Esophagus squamous epithelium (tissue), 4 donors: ENCODE measurements around the gene FAM83E.

Source experiments
- POLR2A ChIP-seq, 4 donors: fragments of 450-650 bp; IDR thresholded peaks; one replicate each; pipeline ENCODE4 v1.6.1; 2017; ENCODE audit warnings: antibody characterized with exemption in 4 of 4, mild to moderate bottlenecking in 4 of 4, moderate library complexity in 3 of 4
- TF ChIP-seq, protein P1 (sequence below), 6 experiments: fragments of 450-650 bp in 4 of 6; fragments of 200-600 bp in 2 of 6; sonication (generic) in 2 of 6; IDR thresholded peaks; one replicate each; pipeline ENCODE4 v1.5.1; 2016 to 2019; ENCODE audit warnings: antibody characterized with exemption in 6 of 6, mild to moderate bottlenecking in 4 of 6, moderate library complexity in 4 of 6

DNA sequence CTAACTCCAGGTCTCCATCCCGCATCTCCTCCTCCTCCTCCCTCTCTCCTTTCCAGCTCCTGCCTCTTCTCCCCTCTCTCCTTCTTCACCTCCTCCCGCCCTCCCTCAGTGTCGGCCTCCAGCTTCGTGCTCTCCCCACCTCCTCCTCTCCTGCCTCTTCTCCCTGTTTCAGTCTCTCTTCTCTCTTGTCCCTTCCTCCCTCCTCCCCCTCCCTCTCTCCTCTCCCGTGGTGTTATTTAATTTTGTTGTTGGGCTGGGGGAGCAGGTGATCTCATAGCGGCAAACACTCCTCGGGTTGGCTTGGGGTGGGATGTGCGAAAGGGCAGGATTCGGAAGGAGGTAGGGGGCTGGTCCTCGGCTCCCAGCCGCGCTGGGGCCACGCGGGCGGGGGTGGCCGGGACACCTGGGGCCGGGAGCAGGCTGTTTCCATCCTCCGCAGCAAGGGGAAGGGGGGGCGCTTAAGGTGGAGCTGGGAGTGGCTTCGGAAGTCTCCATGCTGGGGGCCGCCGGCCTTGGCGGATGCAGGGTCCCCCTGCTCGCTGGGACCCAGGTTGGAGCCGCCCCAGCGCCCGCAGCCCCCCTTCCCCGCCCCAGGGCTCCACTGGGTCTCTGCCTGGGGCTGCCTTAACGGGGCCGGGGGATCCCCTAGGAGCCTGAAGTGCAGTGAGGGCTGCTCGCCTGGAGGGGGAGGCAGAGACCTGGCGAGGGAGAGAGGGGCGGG lies 31.3 kb upstream of the FAM83E start, which contains the start of gene CA11:
- TF ChIP-seq, protein P1, sequence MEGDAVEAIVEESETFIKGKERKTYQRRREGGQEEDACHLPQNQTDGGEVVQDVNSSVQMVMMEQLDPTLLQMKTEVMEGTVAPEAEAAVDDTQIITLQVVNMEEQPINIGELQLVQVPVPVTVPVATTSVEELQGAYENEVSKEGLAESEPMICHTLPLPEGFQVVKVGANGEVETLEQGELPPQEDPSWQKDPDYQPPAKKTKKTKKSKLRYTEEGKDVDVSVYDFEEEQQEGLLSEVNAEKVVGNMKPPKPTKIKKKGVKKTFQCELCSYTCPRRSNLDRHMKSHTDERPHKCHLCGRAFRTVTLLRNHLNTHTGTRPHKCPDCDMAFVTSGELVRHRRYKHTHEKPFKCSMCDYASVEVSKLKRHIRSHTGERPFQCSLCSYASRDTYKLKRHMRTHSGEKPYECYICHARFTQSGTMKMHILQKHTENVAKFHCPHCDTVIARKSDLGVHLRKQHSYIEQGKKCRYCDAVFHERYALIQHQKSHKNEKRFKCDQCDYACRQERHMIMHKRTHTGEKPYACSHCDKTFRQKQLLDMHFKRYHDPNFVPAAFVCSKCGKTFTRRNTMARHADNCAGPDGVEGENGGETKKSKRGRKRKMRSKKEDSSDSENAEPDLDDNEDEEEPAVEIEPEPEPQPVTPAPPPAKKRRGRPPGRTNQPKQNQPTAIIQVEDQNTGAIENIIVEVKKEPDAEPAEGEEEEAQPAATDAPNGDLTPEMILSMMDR (IDR thresholded peaks at IDR 0.05): peak; percentile 90 to 97 (median 92)
- TF ChIP-seq POLR2A (IDR thresholded peaks at IDR 0.05): peak in 1 of 4 donors; percentile 58
